K562 (cell line): ENCODE measurements around the gene TRIM3. TPM values are rescaled to one million over a fixed set of nuclear protein-coding genes. Genes with fewer than 3 reads are reported as not detected.
A peak's percentile ranks its signal among the peaks of the same experiment; 100 is the strongest.

Experiments
- ATAC-seq: fragments of 200-7000 bp; cut with Tn5 transposase; 3 replicates; pipeline ENCODE4 v1.9.1; 2020; ENCODE audit warnings: moderate library complexity
- BruUV-seq: library from RNA; stranded (reverse); fragments of 400-500 nt; replicated peaks from 2 replicates; lab custom pipeline; 2021; lab: Mats Ljungman, UMichigan
- CTCF ChIA-PET: fragments of 300-600 bp; formaldehyde crosslinking; extraction: SDS; loops from one replicate; lab custom pipeline; 2021; ENCODE audit warnings: low intra/inter-chr PET ratio; lab: Yijun Ruan, JAX
- POLR2A ChIA-PET: fragments of 300-600, 350-650 bp; sonication (Branson Sonifier 250); formaldehyde crosslinking; extraction: SDS; loops from one replicate; lab custom pipeline; 2021; ENCODE audit warnings: antibody characterized with exemption, inconsistent platforms; lab: Yijun Ruan, JAX
- DNase-seq, 4 experiments: peaks; one replicate each; pipeline versions ENCODE4 v3.0.0 to v3.0.0-alpha.2; 2011 to 2018; ENCODE audit warnings: low spot score in 3 of 4, mixed read lengths in 3 of 4; ENCODE audit errors: extremely low read depth in 1 of 4
- FAIRE-seq: peaks from 2 replicates; lab custom pipeline; 2011; peaks lifted over from hg19 to GRCh38; lab: Jason Lieb, UNC
- H2AFZ ChIP-seq: 2 replicates; pipeline ENCODE4 v1.6.0; 2011; ENCODE audit warnings: low read depth, low read length, control low read depth, inconsistent platforms
- H3K27ac ChIP-seq: fragments of 200-600 bp; 3 replicates; pipeline ENCODE4 v1.8.0; 2011; ENCODE audit warnings: low read depth, mild to moderate bottlenecking, control low read depth, inconsistent platforms, low read length, moderate library complexity, mixed read lengths; ENCODE audit errors: extremely low read depth
- H3K27me3 ChIP-seq, 2 experiments: fragments of 300-600 bp in 1 of 2; 2 replicates in 1 of 2; 3 replicates in 1 of 2; pipeline versions ENCODE4 v1.6.0 to v1.8.0; 2011; ENCODE audit warnings: inconsistent platforms in 2 of 2, low read length in 2 of 2, mild to moderate bottlenecking in 1 of 2, mixed read lengths in 1 of 2, moderate library complexity in 1 of 2; ENCODE audit not compliant: control insufficient read depth in 2 of 2, insufficient read depth in 2 of 2
- H3K36me3 ChIP-seq: fragments of 300-600 bp; 3 replicates; pipeline ENCODE4 v1.8.0; 2011; ENCODE audit warnings: mild to moderate bottlenecking, low read length, inconsistent platforms; ENCODE audit not compliant: control insufficient read depth, insufficient read depth
- H3K4me1 ChIP-seq, 2 experiments: fragments of 200-600 bp in 1 of 2; replicated peaks in 1 of 2; 2 replicates in 1 of 2; 3 replicates in 1 of 2; pipeline versions ENCODE4 v1.5.1 to v1.8.0; 2011; ENCODE audit warnings: inconsistent platforms in 2 of 2, low read length in 2 of 2, mild to moderate bottlenecking in 1 of 2, mixed read lengths in 1 of 2, moderate library complexity in 1 of 2; ENCODE audit not compliant: control insufficient read depth in 2 of 2, insufficient read depth in 2 of 2
- H3K4me2 ChIP-seq: 2 replicates; pipeline ENCODE4 v1.6.1; 2011; ENCODE audit warnings: low read length, control low read depth, inconsistent platforms, mixed read lengths; ENCODE audit not compliant: insufficient read depth
- H3K4me3 ChIP-seq: fragments of 200-600 bp; sonication (generic), shearing (Covaris generic); 2 replicates; pipeline ENCODE4 v1.5.1; 2016; ENCODE audit warnings: control low read depth, inconsistent platforms
- H3K79me2 ChIP-seq: fragments of 200-600 bp; 3 replicates; pipeline ENCODE4 v1.8.0; 2011; ENCODE audit warnings: low read length, inconsistent platforms; ENCODE audit not compliant: control insufficient read depth, insufficient read depth
- H3K9ac ChIP-seq, 2 experiments: 2 replicates each; pipeline versions ENCODE4 v1.6.0 to v1.6.1; 2011; ENCODE audit warnings: low read depth in 2 of 2, low read length in 2 of 2, control low read depth in 1 of 2, inconsistent platforms in 1 of 2, mild to moderate bottlenecking in 1 of 2, mixed read lengths in 1 of 2; ENCODE audit not compliant: insufficient read depth in 1 of 2
- H3K9me1 ChIP-seq: one replicate; pipeline ENCODE4 v1.6.0; 2011; ENCODE audit warnings: inconsistent platforms, mild to moderate bottlenecking, low read length, moderate library complexity; ENCODE audit not compliant: control insufficient read depth, insufficient read depth
- H3K9me3 ChIP-seq: replicated peaks from 2 replicates; pipeline ENCODE4 v1.5.1; 2011; ENCODE audit warnings: low read depth, low read length, inconsistent platforms; ENCODE audit not compliant: control insufficient read depth, insufficient read depth
- H4K20me1 ChIP-seq: replicated peaks from 2 replicates; pipeline ENCODE4 v1.6.1; 2011; ENCODE audit warnings: low read length, inconsistent platforms, mixed read lengths; ENCODE audit not compliant: control insufficient read depth, insufficient read depth
- HDAC6 ChIP-seq: IDR thresholded peaks from 2 replicates; pipeline ENCODE4 v1.6.1; 2012; ENCODE audit warnings: low read depth, mild to moderate bottlenecking, control low read depth, inconsistent platforms, low read length, moderate library complexity
- THRAP3 ChIP-seq: fragments of 450-650 bp; IDR thresholded peaks from 2 replicates; pipeline ENCODE4 v1.6.1; 2016; ENCODE audit warnings: mild to moderate bottlenecking, inconsistent platforms, borderline replicate concordance
- WGBS: fragments of 100-300 bp; shearing (Covaris generic); methylation state at CpG from one replicate; pipeline ENCODE4 v1.1.6; 2016; ENCODE audit warnings: low coverage, mixed read lengths; ENCODE audit not compliant: insufficient coverage; ENCODE audit errors: missing lambda C conversion rate; 5-methylcytosine and 5-hydroxymethylcytosine counted together
- in situ Hi-C: fragments of 300-500 bp; cut with MboI; formaldehyde crosslinking; loops from 4 replicates; pipeline ENCODE4 v1.15.0; 2018; ENCODE audit warnings: inconsistent platforms, mixed read lengths
- intact Hi-C: fragments of 100-400 bp; cut with micrococcal nuclease; formaldehyde crosslinking; loops from 2 replicates; pipeline ENCODE4 v1.14.2; 2022
- polyA plus RNA-seq, 8 experiments: library from polyadenylated mRNA; depleted of rRNA in 4 of 8; stranded (reverse) in 5 of 8; unstranded in 3 of 8; fragments of >200 nt; fragmentation: Nextera tagmentation in 2 of 8; fragmentation: Illumina TruSeq in 1 of 8; extraction: Ambion mirVana in 2 of 8; extraction: Trizol in 1 of 8; gene quantifications; 2 replicates each; pipeline versions ENCODE4 v1.2.1 to v1.2.3, GENCODE V29; 2011 to 2014; ENCODE audit warnings: inconsistent platforms in 1 of 8, missing spikeins in 1 of 8
- total RNA-seq, 7 experiments: library from RNA; depleted of rRNA in 6 of 7; stranded (reverse); fragments of >200 nt in 6 of 7; fragmentation: Illumina TruSeq in 2 of 7; extraction: Trizol in 2 of 7; gene quantifications; 2 replicates each; pipeline versions ENCODE4 v1.2.1 to v1.2.3, GENCODE V29; 2011 to 2021; ENCODE audit warnings: low replicate concordance in 1 of 7
- TF ChIP-seq, protein P1 (sequence below), 2 experiments: IDR thresholded peaks in 1 of 2; conservative IDR thresholded peaks in 1 of 2; 2 replicates each; pipeline ENCODE4 v1.6.1; 2016; ENCODE audit warnings: low read depth in 2 of 2, mild to moderate bottlenecking in 1 of 2, missing compliant biosample characterization in 1 of 2, missing genetic modification characterization in 1 of 2, moderate library complexity in 1 of 2

The TRIM3 gene
- total and polyA plus RNA-seq, 9 of the 15 experiments (the other 6 are each of a cell fraction or from before 2014, with no cell fraction given): 0.45 to 9.2 (median 4.7) TPM

DNA sequence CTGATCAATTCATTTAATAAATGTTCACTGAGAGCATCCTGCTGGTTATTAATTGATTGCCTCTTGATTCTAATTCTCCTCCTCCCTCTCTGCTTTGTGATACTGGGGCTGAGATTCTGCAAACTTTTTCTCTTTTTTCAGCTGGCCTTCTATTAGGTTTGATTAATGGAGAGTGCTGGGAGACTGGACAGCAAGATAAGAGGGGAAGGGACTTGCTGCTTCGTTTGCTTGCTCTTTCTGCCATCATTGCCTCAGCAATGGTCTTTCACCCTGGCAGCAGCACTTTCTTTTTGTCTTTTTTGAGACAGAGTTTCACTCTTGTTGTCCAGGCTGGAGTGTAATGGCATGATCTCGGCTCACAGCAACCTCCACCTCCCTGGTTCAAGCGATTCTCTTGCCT is 30.4 kb upstream of the TRIM3 start:
- ATAC-seq (no peak), FAIRE-seq (no peak), DNase-seq (no peak)
- Histone ChIP-seq H3K4me3 (no peak overlapping the region), H3K27ac (no peak overlapping the region), H3K9ac (no peak overlapping the region), H3K27me3 (no peaks in the 10 kb centered on the region), H3K4me1 (no peaks in the 10 kb centered on the region), H3K79me2 (no peaks in the 10 kb centered on the region), H2AFZ (no peak overlapping the region), H3K4me2 (no peak overlapping the region), H3K9me1 (no peaks in the 10 kb centered on the region), H3K9me3 (no peaks in the 10 kb centered on the region), H3K36me3 (peaks cover 28% of the 10 kb centered on the region), H4K20me1 (no peaks in the 10 kb centered on the region)
- no peak for TF ChIP-seq THRAP3
- TF ChIP-seq, protein P1, sequence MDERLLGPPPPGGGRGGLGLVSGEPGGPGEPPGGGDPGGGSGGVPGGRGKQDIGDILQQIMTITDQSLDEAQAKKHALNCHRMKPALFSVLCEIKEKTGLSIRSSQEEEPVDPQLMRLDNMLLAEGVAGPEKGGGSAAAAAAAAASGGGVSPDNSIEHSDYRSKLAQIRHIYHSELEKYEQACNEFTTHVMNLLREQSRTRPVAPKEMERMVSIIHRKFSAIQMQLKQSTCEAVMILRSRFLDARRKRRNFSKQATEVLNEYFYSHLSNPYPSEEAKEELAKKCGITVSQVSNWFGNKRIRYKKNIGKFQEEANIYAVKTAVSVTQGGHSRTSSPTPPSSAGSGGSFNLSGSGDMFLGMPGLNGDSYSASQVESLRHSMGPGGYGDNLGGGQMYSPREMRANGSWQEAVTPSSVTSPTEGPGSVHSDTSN (CRISPR knock-in tag; IDR thresholded peaks at IDR 0.05; ENCODE audit: low read depth): no peak
- TF ChIP-seq, protein P1 (tag; conservative IDR thresholded peaks at IDR 0.05; ENCODE audit: low read depth): peak; percentile 77
- TF ChIP-seq HDAC6: no peak
- ChIA-PET POLR2A (interaction anchor here (1.3 to 2.3 kb wide), 2 partner anchors 9 to 11 kb away, joined by 3 to 6 read pairs; no protein-coding TSS in a partner anchor), CTCF (interaction anchor here (3.0 kb wide), 1 partner anchor 125 kb away, joined by 12 read pairs; no protein-coding TSS in a partner anchor)
- in situ Hi-C loops (no loop called here), intact Hi-C loops (no loop called here)
- 68% methylated on average over 3 of the region's 3 CpGs for WGBS
- BruUV-seq: no TSS peak
